Ishikawa (cell line): ENCODE results near the gene C11orf54.

Source experiments
- EGR1 ChIP-seq: IDR thresholded peaks from 2 replicates; pipeline ENCODE4 v1.6.1; 2012
- FOXM1 ChIP-seq: IDR thresholded peaks from 2 replicates; pipeline ENCODE4 v1.6.1; 2012; ENCODE audit warnings: low read depth, borderline replicate concordance
- RAD21 ChIP-seq: IDR thresholded peaks from 2 replicates; pipeline ENCODE4 v1.6.1; 2012; ENCODE audit warnings: low read depth
- YY1 ChIP-seq: IDR thresholded peaks from 2 replicates; pipeline ENCODE4 v1.6.1; 2012; ENCODE audit warnings: low read depth
- TF ChIP-seq, protein P1 (sequence below): IDR thresholded peaks from 2 replicates; pipeline ENCODE4 v1.6.1; 2012

DNA sequence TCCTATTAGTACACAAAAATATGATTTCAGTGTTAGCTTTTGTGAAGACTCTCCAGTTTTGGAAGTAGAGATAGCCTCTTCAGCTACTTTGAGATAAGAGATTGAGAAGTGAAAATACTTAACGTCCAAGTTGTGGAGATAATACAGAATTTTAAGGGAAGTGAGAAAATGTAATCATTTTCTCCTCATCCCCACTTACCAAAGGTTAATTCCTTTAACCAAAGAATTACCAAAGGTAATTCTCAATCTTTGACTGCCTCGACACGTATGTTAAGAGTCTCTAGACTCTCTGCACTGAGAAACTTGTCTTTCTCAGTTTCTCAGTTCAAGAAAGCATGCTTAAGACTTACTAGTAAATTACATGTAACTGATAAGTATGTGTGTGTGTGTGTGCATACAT lies 15.3 kb downstream of the C11orf54 start:
- no peak for TF ChIP-seq YY1
- no peak for TF ChIP-seq FOXM1
- TF ChIP-seq EGR1 = no peak
- TF ChIP-seq, protein P1, sequence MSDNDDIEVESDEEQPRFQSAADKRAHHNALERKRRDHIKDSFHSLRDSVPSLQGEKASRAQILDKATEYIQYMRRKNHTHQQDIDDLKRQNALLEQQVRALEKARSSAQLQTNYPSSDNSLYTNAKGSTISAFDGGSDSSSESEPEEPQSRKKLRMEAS = no peak
- no peak for TF ChIP-seq RAD21
